IMR-90 (cell line): Measurements from ENCODE around the gene DIAPH1. TPM values are rescaled to one million over a fixed set of nuclear protein-coding genes. Genes with fewer than 3 reads are reported as not detected.

Source experiments
- ATAC-seq: fragments of 200-7000 bp; cut with Tn5 transposase; 2 replicates; pipeline ENCODE4 v1.9.1; 2020; ENCODE audit warnings: low read depth, mild to moderate bottlenecking, moderate library complexity
- BruUV-seq: library from RNA; stranded (reverse); fragments of 400-500 nt; replicated peaks from 2 replicates; lab custom pipeline; 2021; lab: Mats Ljungman, UMichigan
- CTCF ChIA-PET: fragments of 300-600 bp; formaldehyde crosslinking; extraction: SDS; loops from one replicate; lab custom pipeline; 2021; ENCODE audit warnings: antibody characterized with exemption; lab: Yijun Ruan, JAX
- POLR2A ChIA-PET: fragments of 300-600 bp; sonication (Branson Sonifier 250); formaldehyde crosslinking; loops from one replicate; lab custom pipeline; 2022; ENCODE audit warnings: antibody characterized with exemption; ENCODE audit not compliant: unreplicated experiment; lab: Charles Lee
- DNase-seq: peaks from one replicate; pipeline ENCODE4 v3.0.0; 2013
- H2AFZ ChIP-seq: replicated peaks from 2 replicates; pipeline ENCODE3; 2013; ENCODE audit warnings: low read length, mild to moderate bottlenecking; ENCODE audit not compliant: poor library complexity
- H2AK5ac ChIP-seq: 2 replicates; pipeline ENCODE4 v1.6.1; 2013; ENCODE audit warnings: low read depth, low read length, inconsistent platforms
- H2AK9ac ChIP-seq: replicated peaks from 2 replicates; pipeline ENCODE3; 2013; ENCODE audit warnings: mild to moderate bottlenecking, low read depth, low read length, moderate library complexity; ENCODE audit not compliant: poor library complexity
- H2BK120ac ChIP-seq: 2 replicates; pipeline ENCODE4 v1.6.1; 2013; ENCODE audit warnings: low read depth, low read length, inconsistent platforms
- H2BK15ac ChIP-seq: 3 replicates; pipeline ENCODE4 v1.6.1; 2013; ENCODE audit warnings: low read depth, low read length, inconsistent platforms
- H2BK20ac ChIP-seq: 2 replicates; pipeline ENCODE4 v1.6.1; 2013; ENCODE audit warnings: low read depth, mild to moderate bottlenecking, inconsistent platforms, low read length, moderate library complexity
- H2BK5ac ChIP-seq: 2 replicates; pipeline ENCODE4 v1.6.1; 2013; ENCODE audit warnings: mild to moderate bottlenecking, low read depth, low read length, inconsistent platforms; ENCODE audit not compliant: poor library complexity, severe bottlenecking
- H3K14ac ChIP-seq: replicated peaks from 2 replicates; pipeline ENCODE4 v1.6.1; 2013; ENCODE audit warnings: low read depth, low read length, inconsistent platforms
- H3K18ac ChIP-seq: 2 replicates; pipeline ENCODE4 v1.6.1; 2013; ENCODE audit warnings: low read depth, low read length, control low read depth
- H3K23ac ChIP-seq: 2 replicates; pipeline ENCODE4 v1.6.1; 2013; ENCODE audit warnings: low read depth, low read length, inconsistent platforms
- H3K27ac ChIP-seq: 2 replicates; pipeline ENCODE4 v1.5.1; 2013; ENCODE audit warnings: mild to moderate bottlenecking, control low read depth, low read length; ENCODE audit not compliant: insufficient read depth
- H3K27me3 ChIP-seq: 2 replicates; pipeline ENCODE4 v1.6.1; 2013; ENCODE audit warnings: low read length; ENCODE audit not compliant: control insufficient read depth, insufficient read depth
- H3K36me3 ChIP-seq: 2 replicates; pipeline ENCODE4 v1.6.1; 2013; ENCODE audit warnings: low read length, mixed read lengths; ENCODE audit not compliant: control insufficient read depth, insufficient read depth
- H3K4ac ChIP-seq: 2 replicates; pipeline ENCODE4 v1.6.1; 2013; ENCODE audit warnings: low read depth, low read length, inconsistent platforms
- H3K4me1 ChIP-seq: 2 replicates; pipeline ENCODE4 v1.6.1; 2013; ENCODE audit warnings: low read length, mixed read lengths; ENCODE audit not compliant: control insufficient read depth, insufficient read depth
- H3K4me2 ChIP-seq: 2 replicates; pipeline ENCODE4 v1.6.1; 2013; ENCODE audit warnings: low read depth, mild to moderate bottlenecking, control low read depth, low read length, moderate library complexity
- H3K4me3 ChIP-seq: 2 replicates; pipeline ENCODE4 v1.5.1; 2013; ENCODE audit warnings: low read depth, mild to moderate bottlenecking, control low read depth, low read length, moderate library complexity; ENCODE audit not compliant: insufficient read depth
- H3K56ac ChIP-seq: 2 replicates; pipeline ENCODE4 v1.6.1; 2013; ENCODE audit warnings: low read length, inconsistent platforms; ENCODE audit not compliant: insufficient read depth; ENCODE audit errors: extremely low read depth
- H3K79me1 ChIP-seq, 2 experiments: 2 replicates each; pipeline ENCODE4 v1.6.1; 2013; ENCODE audit warnings: low read length in 2 of 2, inconsistent platforms in 1 of 2, low read depth in 1 of 2
- H3K9ac ChIP-seq: 2 replicates; pipeline ENCODE4 v1.6.1; 2013; ENCODE audit warnings: low read depth, low read length, control low read depth
- H3K9me1 ChIP-seq: 2 replicates; pipeline ENCODE4 v1.6.1; 2013; ENCODE audit warnings: low read length, inconsistent platforms; ENCODE audit not compliant: insufficient read depth
- H3K9me3 ChIP-seq: 2 replicates; pipeline ENCODE4 v1.6.1; 2013; ENCODE audit warnings: low read length; ENCODE audit not compliant: control insufficient read depth, insufficient read depth
- H4K20me1 ChIP-seq: 2 replicates; pipeline ENCODE4 v1.6.1; 2013; ENCODE audit warnings: low read length, inconsistent platforms; ENCODE audit not compliant: insufficient read depth
- H4K5ac ChIP-seq: 2 replicates; pipeline ENCODE4 v1.6.1; 2013; ENCODE audit warnings: mild to moderate bottlenecking, low read depth, low read length, control low read depth
- H4K8ac ChIP-seq, 2 experiments: 2 replicates each; pipeline ENCODE4 v1.6.1; 2013; ENCODE audit warnings: low read depth in 2 of 2, low read length in 2 of 2, control low read depth in 1 of 2, inconsistent platforms in 1 of 2
- H4K91ac ChIP-seq: 2 replicates; pipeline ENCODE4 v1.6.1; 2013; ENCODE audit warnings: low read depth, low read length, inconsistent platforms; ENCODE audit not compliant: insufficient read depth
- CEBPB ChIP-seq: IDR thresholded peaks from 2 replicates; pipeline ENCODE4 v1.6.1; 2012; ENCODE audit warnings: low read depth, low read length, improper control_type of control experiment
- NFE2L2 ChIP-seq: fragments of 150-350 bp; IDR thresholded peaks from 2 replicates; pipeline ENCODE4 v1.6.1; 2016; ENCODE audit warnings: low read depth, mild to moderate bottlenecking, low read length
- RAD21 ChIP-seq: IDR thresholded peaks from 2 replicates; pipeline ENCODE4 v1.6.1; 2012; ENCODE audit warnings: low read length, improper control_type of control experiment
- WGBS, 2 experiments: methylation state at CpG; one replicate each; pipeline versions ENCODE4 v1.1.5 to v1.1.7; 2013; ENCODE audit warnings: missing lambda C conversion rate in 2 of 2; ENCODE audit not compliant: insufficient read length in 1 of 2; ENCODE audit errors: extremely low coverage in 2 of 2; 5-methylcytosine and 5-hydroxymethylcytosine counted together
- dilution Hi-C: fragments of 300-500 bp; cut with HindIII; formaldehyde crosslinking; loops from one replicate; pipeline ENCODE4 v1.14.3; 2018; ENCODE audit warnings: low sequenced_read_pairs; ENCODE audit not compliant: unreplicated experiment
- in situ Hi-C: fragments of 300-500 bp; cut with MboI; formaldehyde crosslinking; loops from 3 replicates; pipeline ENCODE4 v1.14.3; 2019; ENCODE audit warnings: low sequenced_read_pairs, inconsistent platforms, mixed read lengths
- intact Hi-C: fragments of 100-400 bp; cut with micrococcal nuclease; formaldehyde crosslinking; loops from 2 replicates; pipeline ENCODE4 v1.10.0; 2022
- polyA plus RNA-seq, 3 experiments: library from polyadenylated mRNA; depleted of rRNA; stranded (reverse); fragments of >200 nt; gene quantifications; 2 replicates each; pipeline ENCODE4 v1.2.3, GENCODE V29; 2012; ENCODE audit warnings: low replicate concordance in 1 of 3
- total RNA-seq: library from RNA; depleted of rRNA; stranded (reverse); fragments of >200 nt; gene quantifications from 2 replicates; pipeline ENCODE4 v1.2.3, GENCODE V29; 2012

DIAPH1 gene
- total and polyA plus RNA-seq, 2 of the 4 experiments (the other 2 are of a cell fraction), result 12.0 to 37.4 TPM

DNA sequence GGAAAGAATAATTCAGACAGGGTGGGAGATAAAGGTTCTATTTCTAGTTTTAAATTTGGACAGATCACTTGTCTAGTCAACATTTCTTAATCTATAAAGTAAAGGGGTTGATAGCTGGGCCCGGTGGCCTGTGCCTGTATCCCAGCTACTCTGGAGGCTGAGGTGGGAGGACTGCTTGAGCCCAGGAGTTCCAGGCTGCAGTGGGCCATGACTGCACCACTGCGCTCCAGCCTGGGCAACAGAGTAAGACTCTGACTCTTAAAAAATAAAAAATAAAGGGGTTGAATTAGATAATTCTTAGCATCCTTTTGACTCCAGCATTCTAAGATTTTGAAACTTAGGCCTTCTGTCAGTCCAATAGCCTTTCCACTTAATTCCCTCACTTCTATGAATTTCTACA, 10.8 kb downstream of the DIAPH1 start:
- Histone ChIP-seq H3K4ac (no peak overlapping the region), H2BK120ac (no peak overlapping the region), H3K36me3 (no peaks in the 10 kb centered on the region), H2BK20ac (no peak overlapping the region), H2AK9ac (no peak overlapping the region), H3K27me3 (no peaks in the 10 kb centered on the region), H3K9me1 (peaks cover 5% of the 10 kb centered on the region), H3K9ac (no peak overlapping the region), H4K5ac (no peak overlapping the region), H3K4me3 (no peak overlapping the region), H3K18ac (no peak overlapping the region), H3K14ac (no peak overlapping the region), H3K23ac (no peak overlapping the region), H2BK5ac (no peak overlapping the region), H4K8ac (no peak overlapping the region), H3K27ac (no peak overlapping the region), H3K56ac (no peak overlapping the region), H3K9me3 (no peaks in the 10 kb centered on the region), H3K4me2 (no peak overlapping the region), H2AK5ac (no peak overlapping the region), H4K91ac (no peak overlapping the region), H3K79me1 (peaks cover 11 to 39% of the 10 kb centered on the region in 2 experiments), H2BK15ac (no peak overlapping the region), H2AFZ (no peak overlapping the region), H3K4me1 (peaks cover 4% of the 10 kb centered on the region), H4K20me1 (peaks cover 3% of the 10 kb centered on the region; the same call in 1 of the 2 replicates)
- dilution Hi-C loops (no loop called here), in situ Hi-C loops (no loop called here), intact Hi-C loops (no loop called here)
- ChIA-PET CTCF (interaction anchor here (0.7 to 1.2 kb wide), 3 partner anchors 9 to 40 kb away, joined by 3 to 5 read pairs (median 5); partner anchors contain the start of gene DIAPH1), POLR2A (no interaction called here)
- WGBS, 2 experiments, result no CpG with 5 or more reads among the region's 2 CpGs
- no peak for DNase-seq
- no TSS peak for BruUV-seq
- ATAC-seq, result no peak
- TF ChIP-seq CEBPB (no peak), RAD21 (no peak), NFE2L2 (no peak)
